Measurements from ENCODE around the gene CDC25A. TPM values are rescaled to one million over a fixed set of nuclear protein-coding genes. Genes with fewer than 3 reads are reported as not detected.

CDC25A gene
- total RNA-seq, 1 experiment from 2014 or later, result 19.6 TPM

GRCh38 chr3:48140936-48141603 lies 47.1 kb downstream of the CDC25A start:
- no peaks in the 10 kb centered on the region for H3K36me3 ChIP-seq (ENCODE audit: control insufficient read depth in 1 of 2, insufficient read depth in 2 of 2, low read length in 2 of 2)
- H3K27me3 ChIP-seq (ENCODE audit: insufficient read depth, low read length), result no peaks in the 10 kb centered on the region
- no peaks in the 10 kb centered on the region for H3K9me2 ChIP-seq (ENCODE audit: insufficient read depth)
- no peak overlapping the region for H2AFZ ChIP-seq (ENCODE audit: low read depth, low read length, poor library complexity, severe bottlenecking)
- ChIA-PET RAD21 (ENCODE audit: low non-redundant PET in 1 of 2, low total read pairs in 2 of 2, uncharacterized antibody in 2 of 2, unreplicated experiment in 2 of 2) (interaction anchor here in 1 of 2 experiments (0.9 kb wide), 1 partner anchor 11 kb away, joined by 3 read pairs; no protein-coding TSS in a partner anchor), CTCF (interaction anchor here (1.8 kb wide), 1 partner anchor 11 kb away, joined by 12 read pairs; no protein-coding TSS in a partner anchor), POLR2A (no interaction called here)
- no peak for DNase-seq (ENCODE audit: low read depth, low spot score)
- BruUV-seq (replicated peaks), result no TSS peak
- no peaks in the 10 kb centered on the region for H3K4me1 ChIP-seq (ENCODE audit: control insufficient read depth in 1 of 2, insufficient read depth in 2 of 2, low read length in 2 of 2)
- H3K9ac ChIP-seq (ENCODE audit: low read length), result no peak overlapping the region
- no peaks in the 10 kb centered on the region for H3K79me2 ChIP-seq (ENCODE audit: insufficient read depth, low read length)
- no peak overlapping the region for H3K4me3 ChIP-seq (replicated peaks in 1 of 2; ENCODE audit: low read depth in 1 of 2, low read length in 2 of 2)
- no peak for TF ChIP-seq RAD21 (IDR thresholded peaks at IDR 0.05; ENCODE audit: low read depth)
- no peak for TF ChIP-seq FOSL1 (IDR thresholded peaks at IDR 0.05; ENCODE audit: low read depth)
- no peak for TF ChIP-seq TCF7L2 (IDR thresholded peaks at IDR 0.05; ENCODE audit: borderline replicate concordance, extremely low read depth, insufficient read depth, insufficient read length)
- TF ChIP-seq ZFX (IDR thresholded peaks at IDR 0.05), result no peak
- no peak for TF ChIP-seq JUND (IDR thresholded peaks at IDR 0.05)
- no peak for TF ChIP-seq ELF1 (IDR thresholded peaks at IDR 0.05; ENCODE audit: borderline replicate concordance, low read depth)
- no peak for TF ChIP-seq CBX3 (IDR thresholded peaks at IDR 0.05; ENCODE audit: low read depth)
- no peak for TF ChIP-seq CEBPB (IDR thresholded peaks at IDR 0.05; ENCODE audit: low read depth)
- TF ChIP-seq POLR2AphosphoS5 (IDR thresholded peaks at IDR 0.05; ENCODE audit: low read depth, low read length), result no peak
- TF ChIP-seq, protein P1, sequence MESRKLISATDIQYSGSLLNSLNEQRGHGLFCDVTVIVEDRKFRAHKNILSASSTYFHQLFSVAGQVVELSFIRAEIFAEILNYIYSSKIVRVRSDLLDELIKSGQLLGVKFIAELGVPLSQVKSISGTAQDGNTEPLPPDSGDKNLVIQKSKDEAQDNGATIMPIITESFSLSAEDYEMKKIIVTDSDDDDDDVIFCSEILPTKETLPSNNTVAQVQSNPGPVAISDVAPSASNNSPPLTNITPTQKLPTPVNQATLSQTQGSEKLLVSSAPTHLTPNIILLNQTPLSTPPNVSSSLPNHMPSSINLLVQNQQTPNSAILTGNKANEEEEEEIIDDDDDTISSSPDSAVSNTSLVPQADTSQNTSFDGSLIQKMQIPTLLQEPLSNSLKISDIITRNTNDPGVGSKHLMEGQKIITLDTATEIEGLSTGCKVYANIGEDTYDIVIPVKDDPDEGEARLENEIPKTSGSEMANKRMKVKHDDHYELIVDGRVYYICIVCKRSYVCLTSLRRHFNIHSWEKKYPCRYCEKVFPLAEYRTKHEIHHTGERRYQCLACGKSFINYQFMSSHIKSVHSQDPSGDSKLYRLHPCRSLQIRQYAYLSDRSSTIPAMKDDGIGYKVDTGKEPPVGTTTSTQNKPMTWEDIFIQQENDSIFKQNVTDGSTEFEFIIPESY (IDR thresholded peaks at IDR 0.05; ENCODE audit: extremely low read depth, insufficient replicate concordance, low read length), result no peak
- TF ChIP-seq, protein P2, sequence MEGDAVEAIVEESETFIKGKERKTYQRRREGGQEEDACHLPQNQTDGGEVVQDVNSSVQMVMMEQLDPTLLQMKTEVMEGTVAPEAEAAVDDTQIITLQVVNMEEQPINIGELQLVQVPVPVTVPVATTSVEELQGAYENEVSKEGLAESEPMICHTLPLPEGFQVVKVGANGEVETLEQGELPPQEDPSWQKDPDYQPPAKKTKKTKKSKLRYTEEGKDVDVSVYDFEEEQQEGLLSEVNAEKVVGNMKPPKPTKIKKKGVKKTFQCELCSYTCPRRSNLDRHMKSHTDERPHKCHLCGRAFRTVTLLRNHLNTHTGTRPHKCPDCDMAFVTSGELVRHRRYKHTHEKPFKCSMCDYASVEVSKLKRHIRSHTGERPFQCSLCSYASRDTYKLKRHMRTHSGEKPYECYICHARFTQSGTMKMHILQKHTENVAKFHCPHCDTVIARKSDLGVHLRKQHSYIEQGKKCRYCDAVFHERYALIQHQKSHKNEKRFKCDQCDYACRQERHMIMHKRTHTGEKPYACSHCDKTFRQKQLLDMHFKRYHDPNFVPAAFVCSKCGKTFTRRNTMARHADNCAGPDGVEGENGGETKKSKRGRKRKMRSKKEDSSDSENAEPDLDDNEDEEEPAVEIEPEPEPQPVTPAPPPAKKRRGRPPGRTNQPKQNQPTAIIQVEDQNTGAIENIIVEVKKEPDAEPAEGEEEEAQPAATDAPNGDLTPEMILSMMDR (IDR thresholded peaks at IDR 0.05 in 2 of 3, conservative IDR thresholded peaks at IDR 0.05 in 1 of 3; ENCODE audit: borderline replicate concordance in 1 of 3, insufficient read depth in 1 of 3, low read depth in 2 of 3, low read length in 2 of 3), result no peak
- TF ChIP-seq POLR2A (IDR thresholded peaks at IDR 0.05; ENCODE audit: borderline replicate concordance, extremely low read depth, insufficient read depth, insufficient read length), result no peak
- H3K27ac ChIP-seq (ENCODE audit: low read depth, low read length), result no peak overlapping the region
- no peaks in the 10 kb centered on the region for H4K20me1 ChIP-seq (ENCODE audit: insufficient read depth)
- intact Hi-C loops (cut with micrococcal nuclease), result no loop called here
- no peak for ATAC-seq
- H3K9me3 ChIP-seq (ENCODE audit: control insufficient read depth in 1 of 2, insufficient read depth in 1 of 2, low read depth in 1 of 2, low read length in 2 of 2), result no peaks in the 10 kb centered on the region
- no peak overlapping the region for H3K4me2 ChIP-seq (ENCODE audit: low read length)

Data from HCT116 (cell line).